ENCODE measurements around the gene DNAJB6.

The DNAJB6 gene

GRCh38 chr7:157360483-157361025 lies 23.8 kb downstream of the DNAJB6 start:
- Histone ChIP-seq H3K9me3 (ENCODE audit: insufficient read depth, low read length) (no peaks in the 10 kb centered on the region), H2AFZ (ENCODE audit: low read depth, low read length) (no peak overlapping the region), H3K4me2 (ENCODE audit: low read length) (no peak overlapping the region), H4K20me1 (ENCODE audit: insufficient read depth, low read length) (peaks cover 36% of the 10 kb centered on the region), H3K36me3 (replicated peaks; ENCODE audit: low read depth, low read length) (peaks cover 40% of the 10 kb centered on the region), H3K27me3 (ENCODE audit: low read depth, low read length) (no peaks in the 10 kb centered on the region), H3K4me3 (ENCODE audit: low read length) (no peak overlapping the region), H3K9ac (ENCODE audit: low read length) (no peak overlapping the region), H3K27ac (ENCODE audit: low read length) (no peak overlapping the region), H3K4me1 (ENCODE audit: low read length) (peaks cover 14% of the 10 kb centered on the region), H3K79me2 (ENCODE audit: low read length) (peaks cover 91% of the 10 kb centered on the region)
- TF ChIP-seq CTCF (IDR thresholded peaks at IDR 0.05; ENCODE audit: low read depth, low read length), result no peak
- TF ChIP-seq EZH2phosphoT487 (IDR thresholded peaks at IDR 0.05; ENCODE audit: low read depth), result no peak

- Histone ChIP-seq H3K9me3 (ENCODE audit: insufficient read depth, low read length) (no peaks in the 10 kb centered on the region), H3K4me1 (ENCODE audit: low read length) (peaks cover 14% of the 10 kb centered on the region), H3K27ac (ENCODE audit: low read length) (no peak overlapping the region), H3K27me3 (ENCODE audit: low read depth, low read length) (no peaks in the 10 kb centered on the region), H3K4me3 (ENCODE audit: low read length) (no peak overlapping the region), H2AFZ (ENCODE audit: low read depth, low read length) (no peak overlapping the region), H4K20me1 (ENCODE audit: insufficient read depth, low read length) (peaks cover 28% of the 10 kb centered on the region), H3K9ac (ENCODE audit: low read length) (no peak overlapping the region), H3K36me3 (replicated peaks; ENCODE audit: low read depth, low read length) (peaks cover 45% of the 10 kb centered on the region), H3K4me2 (ENCODE audit: low read length) (no peak overlapping the region), H3K79me2 (ENCODE audit: low read length) (peaks cover 87% of the 10 kb centered on the region)
- no peak for TF ChIP-seq CTCF (IDR thresholded peaks at IDR 0.05; ENCODE audit: low read depth, low read length)
- no peak for TF ChIP-seq EZH2phosphoT487 (IDR thresholded peaks at IDR 0.05; ENCODE audit: low read depth)
Measured at GRCh38 chr7:157361537-157361936, 24.7 kb downstream of the DNAJB6 start.

- peaks cover 79% of the 10 kb centered on the region for H3K79me2 ChIP-seq (ENCODE audit: low read length)
- TF ChIP-seq EZH2phosphoT487 (IDR thresholded peaks at IDR 0.05; ENCODE audit: low read depth), result no peak
- no peak for TF ChIP-seq CTCF (IDR thresholded peaks at IDR 0.05; ENCODE audit: low read depth, low read length)
- no peaks in the 10 kb centered on the region for H3K9me3 ChIP-seq (ENCODE audit: insufficient read depth, low read length)
- no peak overlapping the region for H2AFZ ChIP-seq (ENCODE audit: low read depth, low read length)
- peaks cover 25% of the 10 kb centered on the region for H4K20me1 ChIP-seq (ENCODE audit: insufficient read depth, low read length)
- peaks cover 54% of the 10 kb centered on the region for H3K36me3 ChIP-seq (replicated peaks; ENCODE audit: low read depth, low read length)
- H3K27me3 ChIP-seq (ENCODE audit: low read depth, low read length), result no peaks in the 10 kb centered on the region
- peaks cover 3% of the 10 kb centered on the region for H3K4me1 ChIP-seq (ENCODE audit: low read length)
- no peak overlapping the region for H3K9ac ChIP-seq (ENCODE audit: low read length)
- no peak overlapping the region for H3K4me2 ChIP-seq (ENCODE audit: low read length)
- no peak overlapping the region for H3K27ac ChIP-seq (ENCODE audit: low read length)
- no peak overlapping the region for H3K4me3 ChIP-seq (ENCODE audit: low read length)
Measured at GRCh38 chr7:157362729-157363128, 25.9 kb downstream of the DNAJB6 start.

GRCh38 chr7:157366722-157367121 lies 29.9 kb downstream of the DNAJB6 start:
- Histone ChIP-seq H3K9me3 (ENCODE audit: insufficient read depth, low read length) (no peaks in the 10 kb centered on the region), H3K4me1 (ENCODE audit: low read length) (no peaks in the 10 kb centered on the region), H3K79me2 (ENCODE audit: low read length) (peaks cover 44% of the 10 kb centered on the region), H3K4me3 (ENCODE audit: low read length) (no peak overlapping the region), H3K36me3 (replicated peaks; ENCODE audit: low read depth, low read length) (peaks cover 67% of the 10 kb centered on the region), H3K9ac (ENCODE audit: low read length) (no peak overlapping the region), H4K20me1 (ENCODE audit: insufficient read depth, low read length) (0 out of 2 replicates have a peak, but pooled peaks cover 8% of the 10 kb centered on the region), H3K27ac (ENCODE audit: low read length) (no peak overlapping the region), H3K4me2 (ENCODE audit: low read length) (no peak overlapping the region), H3K27me3 (ENCODE audit: low read depth, low read length) (no peaks in the 10 kb centered on the region), H2AFZ (ENCODE audit: low read depth, low read length) (no peak overlapping the region)
- no peak for TF ChIP-seq EZH2phosphoT487 (IDR thresholded peaks at IDR 0.05; ENCODE audit: low read depth)
- TF ChIP-seq CTCF (IDR thresholded peaks at IDR 0.05; ENCODE audit: low read depth, low read length), result no peak
